K562 (cell line): Measurements from ENCODE around the gene LPXN. TPM values are rescaled to one million over a fixed set of nuclear protein-coding genes. Genes with fewer than 3 reads are reported as not detected.

ENCODE experiments used
- ATF1 ChIP-seq, 2 experiments: fragments of 450-650 bp in 1 of 2; IDR thresholded peaks; 2 replicates each; pipeline ENCODE4 v1.6.1; 2016; ENCODE audit warnings: missing compliant biosample characterization in 1 of 2, missing genetic modification characterization in 1 of 2
- DPF2 ChIP-seq: fragments of 450-650 bp; IDR thresholded peaks from 2 replicates; pipeline ENCODE4 v1.6.1; 2016
- HMG20B ChIP-seq: fragments of 250-450 bp; sonication (Bioruptor Pico); IDR thresholded peaks from 2 replicates; pipeline ENCODE4 v1.5.0; 2021; ENCODE audit warnings: mild to moderate bottlenecking
- HMGN3 ChIP-seq: IDR thresholded peaks from 2 replicates; pipeline ENCODE4 v1.6.1; 2011; ENCODE audit warnings: borderline replicate concordance, low read depth, mild to moderate bottlenecking, mixed read lengths, low read length; ENCODE audit not compliant: insufficient read length; ENCODE audit errors: extremely low read depth
- KAT7 ChIP-seq: sonication (generic); formaldehyde crosslinking; IDR thresholded peaks from 2 replicates; pipeline ENCODE4 v1.8.0; 2022; ENCODE audit warnings: missing genetic modification reagents, mild to moderate bottlenecking, borderline replicate concordance
- SETDB1 ChIP-seq: IDR thresholded peaks from one replicate; pipeline ENCODE4 v1.6.1; 2012; ENCODE audit warnings: low read length, control low read depth, inconsistent platforms
- SIRT6 ChIP-seq: IDR thresholded peaks from one replicate; pipeline ENCODE4 v1.6.1; 2012; ENCODE audit warnings: low read depth, mild to moderate bottlenecking, control low read depth, inconsistent platforms, low read length, moderate library complexity
- SMC3 ChIP-seq: conservative IDR thresholded peaks from 2 replicates; pipeline ENCODE4 v1.6.1; 2011; ENCODE audit warnings: low read depth, low read length, improper control_type of control experiment; ENCODE audit not compliant: insufficient read depth
- UBTF ChIP-seq, 2 experiments: IDR thresholded peaks; 2 replicates each; pipeline ENCODE4 v1.6.1; 2012; ENCODE audit warnings: improper control_type of control experiment in 2 of 2, low read depth in 2 of 2, low read length in 2 of 2, borderline replicate concordance in 1 of 2
- ZBTB7A ChIP-seq: IDR thresholded peaks from 2 replicates; pipeline ENCODE4 v1.6.1; 2011; ENCODE audit warnings: low read depth, mild to moderate bottlenecking, low read length, moderate library complexity, borderline replicate concordance; ENCODE audit not compliant: control insufficient read depth
- ZNF431 ChIP-seq: sonication (generic); formaldehyde crosslinking; IDR thresholded peaks from 2 replicates; pipeline ENCODE4 v1.8.0; 2022; ENCODE audit warnings: mild to moderate bottlenecking, missing genetic modification reagents
- ZNF830 ChIP-seq: fragments of 250-450 bp; sonication (Bioruptor Pico); IDR thresholded peaks from 2 replicates; pipeline ENCODE4 v1.5.0; 2021; ENCODE audit warnings: mild to moderate bottlenecking
- polyA plus RNA-seq, 8 experiments: library from polyadenylated mRNA; depleted of rRNA in 4 of 8; stranded (reverse) in 5 of 8; unstranded in 3 of 8; fragments of >200 nt; fragmentation: Nextera tagmentation in 2 of 8; fragmentation: Illumina TruSeq in 1 of 8; extraction: Ambion mirVana in 2 of 8; extraction: Trizol in 1 of 8; gene quantifications; 2 replicates each; pipeline versions ENCODE4 v1.2.1 to v1.2.3, GENCODE V29; 2011 to 2014; ENCODE audit warnings: inconsistent platforms in 1 of 8, missing spikeins in 1 of 8
- total RNA-seq, 7 experiments: library from RNA; depleted of rRNA in 6 of 7; stranded (reverse); fragments of >200 nt in 6 of 7; fragmentation: Illumina TruSeq in 2 of 7; extraction: Trizol in 2 of 7; gene quantifications; 2 replicates each; pipeline versions ENCODE4 v1.2.1 to v1.2.3, GENCODE V29; 2011 to 2021; ENCODE audit warnings: low replicate concordance in 1 of 7
- TF ChIP-seq, protein P1 (sequence below): fragments of 200-800 bp; sonication (Bioruptor generic); IDR thresholded peaks from 2 replicates; pipeline ENCODE4 v1.6.1; 2016; ENCODE audit warnings: missing genetic modification characterization, missing compliant biosample characterization
- TF ChIP-seq, protein P2 (sequence below): fragments of 150-350 bp; IDR thresholded peaks from 2 replicates; pipeline ENCODE4 v1.6.1; 2014; ENCODE audit warnings: low read depth, mild to moderate bottlenecking, low read length, borderline replicate concordance

The LPXN gene
- total and polyA plus RNA-seq, 9 of the 15 experiments (the other 6 are each of a cell fraction or from before 2014, with no cell fraction given) = 0.73 to 3.1 (median 2.0) TPM

GRCh38 chr11:58579192-58580129 is 3.8 kb upstream of the LPXN start (continued):
- TF ChIP-seq, protein P1, sequence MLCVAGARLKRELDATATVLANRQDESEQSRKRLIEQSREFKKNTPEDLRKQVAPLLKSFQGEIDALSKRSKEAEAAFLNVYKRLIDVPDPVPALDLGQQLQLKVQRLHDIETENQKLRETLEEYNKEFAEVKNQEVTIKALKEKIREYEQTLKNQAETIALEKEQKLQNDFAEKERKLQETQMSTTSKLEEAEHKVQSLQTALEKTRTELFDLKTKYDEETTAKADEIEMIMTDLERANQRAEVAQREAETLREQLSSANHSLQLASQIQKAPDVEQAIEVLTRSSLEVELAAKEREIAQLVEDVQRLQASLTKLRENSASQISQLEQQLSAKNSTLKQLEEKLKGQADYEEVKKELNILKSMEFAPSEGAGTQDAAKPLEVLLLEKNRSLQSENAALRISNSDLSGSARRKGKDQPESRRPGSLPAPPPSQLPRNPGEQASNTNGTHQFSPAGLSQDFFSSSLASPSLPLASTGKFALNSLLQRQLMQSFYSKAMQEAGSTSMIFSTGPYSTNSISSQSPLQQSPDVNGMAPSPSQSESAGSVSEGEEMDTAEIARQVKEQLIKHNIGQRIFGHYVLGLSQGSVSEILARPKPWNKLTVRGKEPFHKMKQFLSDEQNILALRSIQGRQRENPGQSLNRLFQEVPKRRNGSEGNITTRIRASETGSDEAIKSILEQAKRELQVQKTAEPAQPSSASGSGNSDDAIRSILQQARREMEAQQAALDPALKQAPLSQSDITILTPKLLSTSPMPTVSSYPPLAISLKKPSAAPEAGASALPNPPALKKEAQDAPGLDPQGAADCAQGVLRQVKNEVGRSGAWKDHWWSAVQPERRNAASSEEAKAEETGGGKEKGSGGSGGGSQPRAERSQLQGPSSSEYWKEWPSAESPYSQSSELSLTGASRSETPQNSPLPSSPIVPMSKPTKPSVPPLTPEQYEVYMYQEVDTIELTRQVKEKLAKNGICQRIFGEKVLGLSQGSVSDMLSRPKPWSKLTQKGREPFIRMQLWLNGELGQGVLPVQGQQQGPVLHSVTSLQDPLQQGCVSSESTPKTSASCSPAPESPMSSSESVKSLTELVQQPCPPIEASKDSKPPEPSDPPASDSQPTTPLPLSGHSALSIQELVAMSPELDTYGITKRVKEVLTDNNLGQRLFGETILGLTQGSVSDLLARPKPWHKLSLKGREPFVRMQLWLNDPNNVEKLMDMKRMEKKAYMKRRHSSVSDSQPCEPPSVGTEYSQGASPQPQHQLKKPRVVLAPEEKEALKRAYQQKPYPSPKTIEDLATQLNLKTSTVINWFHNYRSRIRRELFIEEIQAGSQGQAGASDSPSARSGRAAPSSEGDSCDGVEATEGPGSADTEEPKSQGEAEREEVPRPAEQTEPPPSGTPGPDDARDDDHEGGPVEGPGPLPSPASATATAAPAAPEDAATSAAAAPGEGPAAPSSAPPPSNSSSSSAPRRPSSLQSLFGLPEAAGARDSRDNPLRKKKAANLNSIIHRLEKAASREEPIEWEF (CRISPR knock-in tag) = no peak
- TF ChIP-seq HMG20B (no peak), DPF2 (peak; percentile 76), ZNF830 (CRISPR knock-in tag) (peak; percentile 50; the same call in 1 of the 2 replicates), ATF1 (CRISPR knock-in tag; IDR thresholded peaks at IDR 0.05) (no peak), ATF1 (tag; IDR thresholded peaks at IDR 0.05) (peak; percentile 86), UBTF (IDR thresholded peaks at IDR 0.05; ENCODE audit: borderline replicate concordance in 1 of 2, low read depth in 2 of 2, low read length in 2 of 2) (peak; percentile 10 to 65; a peak in 1 of 4 replicates), SMC3 (no peak), SETDB1 (no peak), ZNF431 (CRISPR knock-in tag) (peak; percentile 33; the same call in 1 of the 2 replicates), KAT7 (peak; percentile 96), HMGN3 (peak; percentile 63), SIRT6 (no peak), ZBTB7A (peak; percentile 95)
- TF ChIP-seq, protein P2, sequence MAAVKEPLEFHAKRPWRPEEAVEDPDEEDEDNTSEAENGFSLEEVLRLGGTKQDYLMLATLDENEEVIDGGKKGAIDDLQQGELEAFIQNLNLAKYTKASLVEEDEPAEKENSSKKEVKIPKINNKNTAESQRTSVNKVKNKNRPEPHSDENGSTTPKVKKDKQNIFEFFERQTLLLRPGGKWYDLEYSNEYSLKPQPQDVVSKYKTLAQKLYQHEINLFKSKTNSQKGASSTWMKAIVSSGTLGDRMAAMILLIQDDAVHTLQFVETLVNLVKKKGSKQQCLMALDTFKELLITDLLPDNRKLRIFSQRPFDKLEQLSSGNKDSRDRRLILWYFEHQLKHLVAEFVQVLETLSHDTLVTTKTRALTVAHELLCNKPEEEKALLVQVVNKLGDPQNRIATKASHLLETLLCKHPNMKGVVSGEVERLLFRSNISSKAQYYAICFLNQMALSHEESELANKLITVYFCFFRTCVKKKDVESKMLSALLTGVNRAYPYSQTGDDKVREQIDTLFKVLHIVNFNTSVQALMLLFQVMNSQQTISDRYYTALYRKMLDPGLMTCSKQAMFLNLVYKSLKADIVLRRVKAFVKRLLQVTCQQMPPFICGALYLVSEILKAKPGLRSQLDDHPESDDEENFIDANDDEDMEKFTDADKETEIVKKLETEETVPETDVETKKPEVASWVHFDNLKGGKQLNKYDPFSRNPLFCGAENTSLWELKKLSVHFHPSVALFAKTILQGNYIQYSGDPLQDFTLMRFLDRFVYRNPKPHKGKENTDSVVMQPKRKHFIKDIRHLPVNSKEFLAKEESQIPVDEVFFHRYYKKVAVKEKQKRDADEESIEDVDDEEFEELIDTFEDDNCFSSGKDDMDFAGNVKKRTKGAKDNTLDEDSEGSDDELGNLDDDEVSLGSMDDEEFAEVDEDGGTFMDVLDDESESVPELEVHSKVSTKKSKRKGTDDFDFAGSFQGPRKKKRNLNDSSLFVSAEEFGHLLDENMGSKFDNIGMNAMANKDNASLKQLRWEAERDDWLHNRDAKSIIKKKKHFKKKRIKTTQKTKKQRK = no peak; the same call in 1 of the 2 replicates
